Jurkat, Clone E6-1 (cell line): ENCODE data around the gene PRPF38B. TPM values are rescaled to one million over a fixed set of nuclear protein-coding genes. Genes with fewer than 3 reads are reported as not detected.
A peak's percentile ranks its signal among the peaks of the same experiment; 100 is the strongest.
"Not testable (repeated sequence)": the region's sequence is repeated elsewhere in the genome, so short reads cannot be mapped to it uniquely, and the experiment has no call there.

Experiments used
- DNase-seq: peaks from one replicate; pipeline ENCODE4 v3.0.0-alpha.2; 2011; ENCODE audit warnings: low read depth, low spot score
- H3K4me3 ChIP-seq: 2 replicates; pipeline ENCODE4 v1.5.1; 2011; ENCODE audit warnings: mild to moderate bottlenecking, low read length, control low read depth, moderate library complexity
- polyA plus RNA-seq: library from polyadenylated mRNA; unstranded; fragments of >200 nt; gene quantifications from one replicate; pipeline ENCODE4 v1.2.1, GENCODE V29; 2012; ENCODE audit warnings: missing spikeins; ENCODE audit not compliant: insufficient read length, insufficient read depth

PRPF38B gene
- 61.5 TPM for polyA plus RNA-seq

GRCh38 chr1:108691942-108692723, at the start of gene PRPF38B:
TSS of gene PRPF38B (plus strand) at chr1:108692310. CDS start at chr1:108692592, 282 bp downstream.
- peak within 1 kb of the TSS; percentile 87 for H3K4me3 ChIP-seq
- DNase-seq = peak; percentile 92

GRCh38 chr1:108643492-108644335, 48.4 kb upstream of the PRPF38B start:
- H3K4me3 ChIP-seq = no peak overlapping the region
- peak; percentile 77 for DNase-seq

- H3K4me3 ChIP-seq = peak overlapping the region; percentile 30
- peak; percentile 91 for DNase-seq
These were observed 47.1 kb upstream of the PRPF38B start for GRCh38 chr1:108644984-108645383.

GRCh38 chr1:108645564-108646184, 46.4 kb upstream of the PRPF38B start:
- peak overlapping the region; percentile 30 for H3K4me3 ChIP-seq
- peak; percentile 55 for DNase-seq

- no peak overlapping the region for H3K4me3 ChIP-seq
- DNase-seq = no peak
These were observed 45.9 kb upstream of the PRPF38B start for GRCh38 chr1:108646265-108646647.

GRCh38 chr1:108646648-108647269, 45.4 kb upstream of the PRPF38B start:
- peak overlapping the region; percentile 1 for H3K4me3 ChIP-seq
- DNase-seq = peak; percentile 88

GRCh38 chr1:108653431-108654105, 38.5 kb upstream of the PRPF38B start:
- H3K4me3 ChIP-seq = no peak overlapping the region
- DNase-seq = no peak

GRCh38 chr1:108657356-108658080, 34.6 kb upstream of the PRPF38B start:
- no peak overlapping the region for H3K4me3 ChIP-seq
- no peak for DNase-seq

- peak; percentile 83 for DNase-seq
These were observed 31.0 kb upstream of the PRPF38B start, which contains the start of gene HENMT1 for GRCh38 chr1:108661030-108661609. TSS of gene HENMT1 (minus strand) at chr1:108661093. CDS start at chr1:108659884, 1,209 bp downstream.

GRCh38 chr1:108663074-108663473, 29.0 kb upstream of the PRPF38B start:
- H3K4me3 ChIP-seq = no peak overlapping the region
- DNase-seq = no peak

More at GRCh38 chr1:108661030-108661609, 31.0 kb upstream of the PRPF38B start, which contains the start of gene HENMT1:
- H3K4me3 ChIP-seq = peak within 1 kb of the TSS; percentile 72

- no peak overlapping the region for H3K4me3 ChIP-seq
- no peak for DNase-seq
These were observed 27.6 kb upstream of the PRPF38B start for GRCh38 chr1:108664481-108664880.

- DNase-seq = no peak
- no peak overlapping the region for H3K4me3 ChIP-seq
These were observed 27.0 kb upstream of the PRPF38B start for GRCh38 chr1:108665067-108665466.

GRCh38 chr1:108665771-108666170, 26.3 kb upstream of the PRPF38B start:
- no peak for DNase-seq
- H3K4me3 ChIP-seq = no peak overlapping the region

- not testable (repeated sequence) for DNase-seq, H3K4me3 ChIP-seq
These were observed 24.7 kb upstream of the PRPF38B start for GRCh38 chr1:108667422-108667821.

GRCh38 chr1:108668777-108669176, 23.3 kb upstream of the PRPF38B start:
- H3K4me3 ChIP-seq = no peak overlapping the region
- no peak for DNase-seq

GRCh38 chr1:108669679-108670078, 22.4 kb upstream of the PRPF38B start:
- no peak for DNase-seq
- H3K4me3 ChIP-seq = no peak overlapping the region

- DNase-seq = no peak
- H3K4me3 ChIP-seq = no peak overlapping the region
These were observed 21.9 kb upstream of the PRPF38B start for GRCh38 chr1:108670131-108670773.
